Bronchial epithelial cell (primary cell): ENCODE results near the gene TET3. TPM values are rescaled to one million over a fixed set of nuclear protein-coding genes. Genes with fewer than 3 reads are reported as not detected.

ENCODE experiments used
- DNase-seq: peaks from one replicate; pipeline ENCODE4 v3.0.0-alpha.2; 2010; ENCODE audit warnings: low read depth
- FAIRE-seq: peaks from 2 replicates; lab custom pipeline; 2011; peaks lifted over from hg19 to GRCh38; lab: Jason Lieb, UNC
- H3K27me3 ChIP-seq: 2 replicates; pipeline ENCODE4 v1.5.1; 2011; ENCODE audit warnings: low read length; ENCODE audit not compliant: control insufficient read depth, insufficient read depth
- H3K36me3 ChIP-seq: 2 replicates; pipeline ENCODE4 v1.5.1; 2011; ENCODE audit warnings: low read length; ENCODE audit not compliant: control insufficient read depth, insufficient read depth
- H3K4me3 ChIP-seq: 2 replicates; pipeline ENCODE4 v1.5.1; 2011; ENCODE audit warnings: mild to moderate bottlenecking, low read depth, low read length, control low read depth
- total RNA-seq: library from RNA; depleted of rRNA; stranded (reverse); fragments of >200 nt; gene quantifications from 2 replicates; pipeline ENCODE4 v1.2.1, GENCODE V29; 2014
- TF ChIP-seq, protein P1 (sequence below): IDR thresholded peaks from 2 replicates; pipeline ENCODE4 v1.5.1; 2011; ENCODE audit warnings: mild to moderate bottlenecking, moderate library complexity, low read length, control low read depth, inconsistent platforms; ENCODE audit not compliant: insufficient read depth, severe bottlenecking

The TET3 gene
- total RNA-seq, 1 donor from 2014 or later, result 5.3 TPM

DNA sequence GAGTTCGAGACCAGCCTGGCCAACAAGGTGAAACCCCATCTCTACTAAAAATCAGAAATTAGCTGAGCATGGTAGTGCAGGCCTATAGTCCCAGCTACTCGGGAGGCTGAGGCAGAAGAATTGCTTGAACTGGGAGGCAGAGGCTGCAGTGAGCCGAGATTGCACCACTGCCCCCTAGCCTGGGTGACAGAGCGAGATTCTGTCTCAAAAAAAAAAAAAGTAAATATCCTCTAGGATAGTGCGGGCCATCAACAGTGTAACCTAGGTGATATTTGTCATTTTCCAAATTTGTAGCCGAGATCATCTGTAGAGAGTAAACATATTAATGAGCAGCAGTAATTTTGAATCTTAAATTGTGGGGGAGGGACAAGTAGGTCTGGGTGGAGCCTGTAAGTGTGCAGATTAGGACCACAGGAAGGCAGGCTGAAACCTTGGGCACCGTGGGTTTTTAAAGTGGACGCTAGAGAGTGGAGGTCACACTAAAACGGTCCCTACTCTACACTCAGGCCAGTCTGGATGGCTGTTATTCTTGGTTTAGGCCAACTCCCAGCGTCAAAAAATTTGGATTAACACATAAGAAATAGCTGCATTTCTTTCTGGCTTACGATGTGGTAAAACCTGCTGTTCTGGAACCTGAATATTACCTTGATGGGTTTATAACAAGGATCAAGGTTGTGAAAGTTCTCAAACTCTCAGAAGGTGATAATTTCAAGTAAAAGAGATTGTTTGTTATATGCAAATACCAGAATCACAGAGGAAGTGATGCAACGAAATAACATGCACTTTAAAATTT lies 22.7 kb upstream of the TET3 start:
- DNase-seq (no peak), FAIRE-seq (no peak)
- Histone ChIP-seq H3K36me3 (peaks cover 7% of the 10 kb centered on the region), H3K4me3 (no peak overlapping the region), H3K27me3 (no peaks in the 10 kb centered on the region)
- TF ChIP-seq, protein P1, sequence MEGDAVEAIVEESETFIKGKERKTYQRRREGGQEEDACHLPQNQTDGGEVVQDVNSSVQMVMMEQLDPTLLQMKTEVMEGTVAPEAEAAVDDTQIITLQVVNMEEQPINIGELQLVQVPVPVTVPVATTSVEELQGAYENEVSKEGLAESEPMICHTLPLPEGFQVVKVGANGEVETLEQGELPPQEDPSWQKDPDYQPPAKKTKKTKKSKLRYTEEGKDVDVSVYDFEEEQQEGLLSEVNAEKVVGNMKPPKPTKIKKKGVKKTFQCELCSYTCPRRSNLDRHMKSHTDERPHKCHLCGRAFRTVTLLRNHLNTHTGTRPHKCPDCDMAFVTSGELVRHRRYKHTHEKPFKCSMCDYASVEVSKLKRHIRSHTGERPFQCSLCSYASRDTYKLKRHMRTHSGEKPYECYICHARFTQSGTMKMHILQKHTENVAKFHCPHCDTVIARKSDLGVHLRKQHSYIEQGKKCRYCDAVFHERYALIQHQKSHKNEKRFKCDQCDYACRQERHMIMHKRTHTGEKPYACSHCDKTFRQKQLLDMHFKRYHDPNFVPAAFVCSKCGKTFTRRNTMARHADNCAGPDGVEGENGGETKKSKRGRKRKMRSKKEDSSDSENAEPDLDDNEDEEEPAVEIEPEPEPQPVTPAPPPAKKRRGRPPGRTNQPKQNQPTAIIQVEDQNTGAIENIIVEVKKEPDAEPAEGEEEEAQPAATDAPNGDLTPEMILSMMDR, result no peak

DNA sequence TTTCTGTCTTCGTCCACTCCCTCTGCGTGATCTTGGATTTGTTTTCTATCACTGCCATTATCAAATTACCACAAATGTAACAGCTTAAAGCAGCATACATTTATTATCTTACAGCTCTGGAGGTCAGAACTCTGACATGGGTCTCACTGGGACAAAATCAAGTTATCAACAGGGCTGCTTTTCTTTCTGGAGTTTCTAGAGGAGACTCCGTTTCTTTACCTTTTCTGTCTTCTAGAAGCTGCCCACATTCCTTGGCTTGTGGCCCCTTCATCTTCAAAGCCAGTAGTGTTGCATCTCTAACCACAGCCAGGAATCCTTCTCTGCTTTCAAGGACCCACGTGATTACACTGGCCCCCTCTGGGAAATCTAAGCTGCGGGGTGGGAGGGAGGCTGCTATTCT lies 21.9 kb upstream of the TET3 start:
- Histone ChIP-seq H3K36me3 (peaks cover 7% of the 10 kb centered on the region), H3K4me3 (no peak overlapping the region), H3K27me3 (no peaks in the 10 kb centered on the region)
- TF ChIP-seq, protein P1, result no peak
- no peak for DNase-seq
- FAIRE-seq, result no peak

DNA sequence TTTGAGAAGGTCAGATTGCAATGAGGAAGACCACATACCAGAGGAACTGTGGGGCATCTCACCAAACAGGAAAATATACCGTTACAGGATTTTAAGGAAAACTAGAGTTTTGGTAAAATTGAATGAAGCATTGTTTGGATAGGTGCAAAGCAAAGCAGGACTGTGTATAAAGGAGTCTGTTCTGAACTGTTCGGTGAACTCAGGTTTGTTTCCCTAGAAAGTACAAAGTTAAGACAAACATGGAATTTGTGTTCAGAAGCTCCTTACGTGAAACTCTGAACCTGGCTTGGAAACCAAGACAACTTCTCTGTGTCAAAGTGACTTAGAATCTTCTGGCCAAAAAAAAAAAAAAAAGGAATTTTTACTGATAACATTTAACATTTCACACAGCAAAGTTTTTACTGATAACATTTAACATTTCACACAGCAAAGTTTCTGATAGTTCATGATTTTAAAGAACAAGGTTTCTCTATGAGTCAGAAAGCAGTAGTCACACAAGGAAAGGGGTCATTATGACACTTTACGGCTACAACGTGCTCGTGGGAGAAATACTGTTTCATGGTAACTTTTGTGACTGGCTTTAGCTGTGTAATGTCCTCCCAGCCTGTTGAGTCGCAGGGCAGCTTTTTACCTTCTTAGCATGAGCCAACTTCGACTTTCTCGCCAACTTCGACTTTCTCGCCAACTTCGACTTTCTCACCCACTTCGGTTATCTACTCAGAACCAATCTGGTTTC lies 21.2 kb upstream of the TET3 start:
- Histone ChIP-seq H3K27me3 (no peaks in the 10 kb centered on the region), H3K36me3 (peaks cover 3% of the 10 kb centered on the region), H3K4me3 (no peak overlapping the region)
- no peak for FAIRE-seq
- no peak for DNase-seq
- TF ChIP-seq, protein P1, result no peak

DNA sequence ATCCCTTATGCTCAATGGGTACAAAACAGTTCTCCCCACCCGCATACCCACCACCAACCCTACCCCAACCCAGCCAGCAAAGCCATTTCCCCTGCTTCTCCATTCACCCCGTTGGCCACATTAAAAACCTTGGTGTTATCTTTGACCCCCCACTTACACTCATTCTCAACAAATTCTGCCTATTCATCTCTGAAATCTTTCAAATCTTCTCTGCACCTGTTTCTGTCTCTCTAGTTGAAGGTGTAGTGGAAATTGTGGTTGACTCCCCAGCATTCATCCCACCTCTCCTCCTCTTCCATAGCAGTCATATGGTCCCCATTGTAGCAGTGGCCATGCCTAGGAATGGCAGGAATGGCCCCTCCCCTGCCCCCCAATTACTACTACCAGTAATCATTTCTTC lies 20.5 kb upstream of the TET3 start:
- Histone ChIP-seq H3K36me3 (peaks cover 1% of the 10 kb centered on the region), H3K4me3 (no peak overlapping the region), H3K27me3 (no peaks in the 10 kb centered on the region)
- FAIRE-seq (no peak), DNase-seq (no peak)
- TF ChIP-seq, protein P1, result no peak

DNA sequence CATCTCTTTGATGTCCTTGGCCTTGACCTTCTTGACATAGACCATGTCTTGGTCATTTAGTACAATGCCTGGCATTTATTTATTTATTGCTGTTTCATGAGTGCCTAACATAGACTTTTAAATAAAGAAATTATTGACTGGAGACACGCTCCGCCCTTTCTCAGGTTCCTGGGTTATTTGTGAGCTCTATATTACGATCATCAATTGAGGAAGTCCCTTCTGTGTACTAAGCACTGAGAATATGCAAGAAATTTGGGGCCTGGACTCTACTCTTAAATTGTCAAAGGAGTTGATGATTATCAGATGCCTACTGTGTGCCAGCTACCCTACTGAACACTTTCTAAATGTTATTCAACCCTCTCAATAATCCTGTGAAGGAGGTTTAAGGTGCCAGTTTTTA lies 19.7 kb upstream of the TET3 start:
- Histone ChIP-seq H3K27me3 (no peaks in the 10 kb centered on the region), H3K36me3 (no peaks in the 10 kb centered on the region), H3K4me3 (no peak overlapping the region)
- TF ChIP-seq, protein P1, result no peak
- FAIRE-seq, result no peak
- DNase-seq, result no peak
